ENCODE measurements around the gene PRKCB.
"Not testable (repeated sequence)": the region's sequence is repeated elsewhere in the genome, so short reads cannot be mapped to it uniquely, and the experiment has no call there.

PRKCB gene

DNA sequence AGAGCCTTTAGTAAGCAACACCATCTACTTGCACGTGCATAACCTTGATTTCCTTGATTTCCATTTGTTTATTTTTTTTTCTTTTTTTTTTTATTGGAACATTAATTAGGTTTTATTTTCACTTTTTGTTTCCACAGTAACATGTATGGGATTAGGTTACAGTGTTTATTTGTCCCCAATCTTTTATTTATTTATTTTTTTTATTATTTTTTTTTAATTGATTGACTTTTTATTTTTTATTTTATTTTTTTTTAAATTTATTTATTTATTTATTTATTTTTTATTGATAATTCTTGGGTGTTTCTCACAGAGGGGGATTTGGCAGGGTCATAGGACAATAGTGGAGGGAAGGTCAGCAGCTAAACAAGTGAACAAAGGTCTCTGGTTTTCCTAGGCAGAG is 272.3 kb downstream of the PRKCB start:
- not testable (repeated sequence) for DNase-seq

DNA sequence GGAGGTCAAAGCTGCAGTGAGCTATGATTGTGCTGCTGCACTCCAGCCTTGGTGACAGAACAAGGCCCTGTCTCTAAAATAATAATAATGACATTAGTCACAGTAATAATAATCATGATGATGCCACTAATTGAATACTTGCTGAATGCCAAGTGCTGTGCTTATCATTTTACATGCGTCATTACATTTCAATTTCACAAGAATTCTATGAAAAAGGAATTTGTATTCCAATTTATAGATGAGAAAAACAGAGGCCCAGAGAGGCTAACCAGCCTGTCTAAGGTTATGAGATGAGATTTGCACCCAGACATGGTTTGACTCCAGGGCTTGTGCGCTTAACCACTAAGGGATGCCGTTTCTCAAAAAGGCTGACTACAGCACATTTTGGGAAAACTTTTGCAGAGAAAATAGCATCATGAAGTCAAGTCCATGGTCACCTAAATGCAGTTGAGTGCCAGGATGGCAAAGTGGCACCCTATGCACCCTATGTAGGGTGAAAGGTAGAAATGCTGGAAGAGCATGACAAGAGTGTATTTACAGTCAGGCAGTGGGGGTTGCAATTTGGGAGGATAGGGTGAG is 276.0 kb downstream of the PRKCB start:
- DNase-seq: no peak

DNA sequence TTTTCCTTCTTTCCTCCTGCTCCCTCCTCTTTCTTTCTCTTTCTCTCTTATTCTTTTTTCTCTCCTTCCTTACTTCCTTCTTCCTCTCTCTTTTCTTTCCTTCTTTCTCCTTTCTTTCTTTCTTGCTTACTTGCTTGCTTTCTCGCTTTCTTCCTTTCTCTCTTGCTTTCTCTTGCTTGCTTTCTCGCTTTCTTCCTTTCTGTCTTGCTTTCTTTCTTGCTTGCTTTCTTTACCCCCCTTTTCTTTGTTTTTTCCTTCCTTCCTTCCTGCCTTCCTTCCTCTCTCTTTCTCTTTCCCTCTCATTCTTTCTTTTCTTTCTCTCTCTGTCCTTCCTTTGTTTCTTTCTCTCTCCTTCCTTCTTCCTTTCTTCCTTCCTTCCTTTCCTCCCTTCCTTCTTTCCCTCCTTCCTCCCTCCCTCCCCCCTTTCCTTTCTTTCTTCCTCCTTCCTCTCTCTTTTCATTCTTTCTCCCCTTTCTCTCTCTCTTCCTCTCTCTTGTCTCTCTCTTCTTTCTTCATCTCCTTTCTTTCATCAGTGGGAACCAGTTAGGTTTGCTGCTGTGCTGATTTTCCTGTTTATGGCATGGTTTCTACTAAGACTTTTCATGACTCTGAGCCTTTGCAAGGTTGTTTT is 277.4 kb downstream of the PRKCB start:
- DNase-seq: no peak

GRCh38 chr16:24114876-24115275 is 279.1 kb downstream of the PRKCB start:
- DNase-seq: no peak

DNA sequence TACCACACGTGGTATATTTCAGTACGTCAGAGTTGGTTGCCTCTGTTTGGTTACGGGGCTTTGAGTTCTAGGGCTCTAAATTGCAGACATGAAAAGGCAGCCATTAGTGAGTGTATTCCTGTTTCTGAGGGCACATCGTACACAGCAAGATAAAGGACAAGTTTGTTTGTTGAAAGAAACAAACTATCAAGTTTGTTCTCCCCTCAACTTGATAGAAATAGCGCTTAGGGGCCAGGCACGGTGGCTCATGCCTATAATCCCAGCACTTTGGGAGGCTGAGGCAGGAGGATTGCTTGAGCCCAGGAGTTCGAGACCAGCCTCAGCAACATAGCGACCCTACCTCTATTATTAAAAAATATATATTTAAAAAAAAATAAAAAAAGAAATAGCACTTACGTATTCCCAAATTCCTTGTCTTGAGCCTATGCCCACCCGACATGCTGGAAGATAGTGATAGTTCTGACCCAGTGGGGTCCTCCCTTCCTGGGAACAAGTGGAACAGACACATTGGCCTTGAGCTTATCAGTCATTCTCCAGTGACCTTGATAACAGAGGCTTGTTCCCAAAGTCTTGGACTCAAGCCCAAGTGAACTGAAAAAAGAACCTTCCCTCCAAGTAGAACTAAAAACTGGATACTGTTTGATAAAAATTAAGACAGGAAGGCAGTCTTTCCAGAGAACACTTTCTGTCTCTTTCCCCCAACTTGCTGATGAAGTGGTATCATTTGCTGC is 280.4 kb downstream of the PRKCB start:
- no peak for DNase-seq

GRCh38 chr16:24116989-24117388 is 281.2 kb downstream of the PRKCB start:
- DNase-seq: no peak

DNA sequence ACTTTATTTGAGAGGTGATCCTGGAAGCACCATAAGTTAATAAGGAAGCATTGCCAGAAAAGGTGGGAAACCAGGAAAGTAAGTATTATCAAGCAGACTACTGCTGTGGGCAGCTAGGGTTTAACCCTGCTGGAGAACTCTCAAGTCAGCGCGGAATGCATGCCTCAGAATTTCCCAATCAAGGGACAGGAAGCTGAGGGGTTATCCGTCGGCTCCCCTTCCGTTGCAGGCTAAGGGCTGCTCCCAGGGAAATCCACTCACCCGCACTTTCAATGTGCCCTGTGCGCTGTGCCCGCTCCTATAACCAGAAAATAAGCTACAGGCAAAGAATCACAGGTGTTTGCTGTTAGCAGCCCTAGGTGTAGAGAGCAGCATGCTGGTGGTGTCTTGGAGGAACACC is 281.9 kb downstream of the PRKCB start:
- no peak for DNase-seq

DNA sequence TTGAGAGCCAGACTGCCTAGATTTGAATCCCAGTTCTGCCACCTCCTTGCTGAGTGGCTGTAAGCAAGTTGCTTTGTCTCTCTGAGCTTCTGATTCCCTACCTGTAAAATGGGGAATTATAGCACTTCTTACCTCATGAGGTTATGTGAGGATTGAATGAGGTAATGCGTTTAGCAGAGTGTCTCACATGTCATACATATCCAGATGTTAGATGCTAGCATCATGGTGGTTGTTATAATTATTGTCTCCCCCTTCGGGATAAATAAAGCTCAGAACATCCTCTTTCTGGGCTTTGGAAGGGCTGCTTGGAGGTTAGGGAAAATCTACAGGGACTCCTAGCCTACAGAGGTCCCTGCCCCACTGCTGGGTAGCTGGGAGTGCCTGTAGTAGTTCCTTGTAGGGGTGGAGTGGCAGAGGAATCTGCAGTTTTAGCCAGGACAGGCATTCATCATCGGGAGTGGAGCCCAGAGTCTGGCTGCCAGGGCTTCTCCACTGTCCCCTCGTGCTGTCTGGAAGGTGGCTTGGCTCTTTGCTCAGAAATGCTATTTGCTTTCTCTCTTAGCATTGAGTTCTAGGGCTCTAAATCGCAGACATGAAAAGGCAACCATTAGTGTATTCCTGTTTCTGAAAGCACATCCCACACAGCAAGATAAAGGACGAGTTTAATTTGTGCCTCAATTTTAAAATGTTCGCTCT is 282.5 kb downstream of the PRKCB start:
- DNase-seq: no peak

- DNase-seq: no peak
Measured at GRCh38 chr16:24119807-24120206, 284.0 kb downstream of the PRKCB start.

DNA sequence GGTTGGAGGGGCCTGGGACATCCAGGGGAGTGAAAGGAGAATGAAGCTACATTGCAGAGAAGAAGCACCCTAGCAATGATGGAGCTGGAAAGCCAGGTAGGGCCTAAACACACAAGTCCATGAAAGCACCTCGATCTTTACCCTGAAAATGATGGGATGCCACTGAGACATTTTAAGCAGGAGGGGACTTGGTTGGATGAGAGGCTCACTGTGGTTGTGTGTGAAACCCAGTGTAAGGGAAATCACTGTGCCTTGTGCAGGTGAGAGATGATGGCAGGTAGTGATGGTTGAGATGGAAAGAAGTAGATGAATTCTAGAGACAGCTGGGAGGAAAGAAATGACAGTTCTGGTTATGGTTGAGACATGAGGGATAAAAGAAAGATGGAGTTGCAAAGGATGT is 287.5 kb downstream of the PRKCB start:
- DNase-seq: no peak

- DNase-seq: no peak
Measured at GRCh38 chr16:24124291-24124690, 288.5 kb downstream of the PRKCB start.

DNA sequence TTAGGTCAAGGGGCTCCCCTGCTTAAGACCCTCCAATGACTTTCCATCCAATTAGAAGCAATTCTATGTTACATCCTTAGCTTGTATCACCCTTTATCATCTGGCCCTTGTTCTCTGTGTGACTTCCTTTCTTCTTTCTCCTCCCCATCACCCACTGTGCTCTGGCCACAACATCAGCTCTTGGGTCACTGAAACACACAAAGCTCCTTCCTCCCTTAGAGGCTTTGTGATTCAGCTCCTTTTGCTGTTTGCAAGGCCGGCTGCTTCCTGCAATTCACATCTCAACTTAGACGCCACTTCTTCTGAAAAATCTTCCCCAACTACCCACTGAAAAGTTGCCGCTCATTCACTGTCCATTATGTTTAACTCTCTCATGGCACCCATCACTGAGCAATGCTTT is 289.4 kb downstream of the PRKCB start:
- no peak for DNase-seq

- DNase-seq: no peak
Measured at GRCh38 chr16:24129412-24129918, 293.7 kb downstream of the PRKCB start.

GRCh38 chr16:24130494-24131085 is 294.8 kb downstream of the PRKCB start:
- DNase-seq: no peak

- no peak for DNase-seq
Measured at GRCh38 chr16:24131294-24131693, 295.5 kb downstream of the PRKCB start.

DNA sequence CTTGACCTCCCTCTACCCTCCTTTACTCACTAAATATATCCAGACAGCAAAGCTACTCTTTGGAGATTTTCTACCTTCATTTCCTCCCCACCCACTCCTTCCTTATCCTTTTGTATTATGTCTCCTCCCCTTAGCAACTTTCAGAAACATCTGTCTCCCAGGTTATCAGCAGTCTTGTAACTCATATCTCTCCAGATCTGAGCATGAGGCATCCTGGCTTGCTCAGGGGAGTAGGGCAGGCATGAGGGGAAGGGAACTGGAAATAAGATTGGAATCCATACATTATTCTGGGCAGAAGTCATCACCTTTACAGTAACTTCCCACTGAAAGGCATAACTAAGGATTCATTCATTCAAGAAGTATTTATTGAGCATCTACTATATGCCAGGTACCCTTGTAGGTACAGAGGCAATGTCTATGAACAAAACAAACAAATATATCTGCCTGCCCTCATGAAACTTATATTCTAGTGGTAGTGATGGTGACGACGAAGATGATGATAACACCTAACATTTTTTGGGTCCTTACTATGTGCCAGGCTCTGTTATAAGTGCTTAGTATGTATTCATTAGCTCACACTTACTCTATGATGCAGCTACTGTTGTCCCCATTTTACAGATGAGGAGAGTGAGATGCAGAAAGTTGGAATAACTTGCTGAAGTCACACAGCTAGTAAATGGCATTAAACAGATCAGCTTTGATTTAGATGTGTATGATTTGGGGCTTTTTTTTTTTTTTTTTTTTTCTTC is 296.4 kb downstream of the PRKCB start:
- DNase-seq: no peak

- no peak for DNase-seq
Measured at GRCh38 chr16:24132797-24133155, 297.0 kb downstream of the PRKCB start.

DNA sequence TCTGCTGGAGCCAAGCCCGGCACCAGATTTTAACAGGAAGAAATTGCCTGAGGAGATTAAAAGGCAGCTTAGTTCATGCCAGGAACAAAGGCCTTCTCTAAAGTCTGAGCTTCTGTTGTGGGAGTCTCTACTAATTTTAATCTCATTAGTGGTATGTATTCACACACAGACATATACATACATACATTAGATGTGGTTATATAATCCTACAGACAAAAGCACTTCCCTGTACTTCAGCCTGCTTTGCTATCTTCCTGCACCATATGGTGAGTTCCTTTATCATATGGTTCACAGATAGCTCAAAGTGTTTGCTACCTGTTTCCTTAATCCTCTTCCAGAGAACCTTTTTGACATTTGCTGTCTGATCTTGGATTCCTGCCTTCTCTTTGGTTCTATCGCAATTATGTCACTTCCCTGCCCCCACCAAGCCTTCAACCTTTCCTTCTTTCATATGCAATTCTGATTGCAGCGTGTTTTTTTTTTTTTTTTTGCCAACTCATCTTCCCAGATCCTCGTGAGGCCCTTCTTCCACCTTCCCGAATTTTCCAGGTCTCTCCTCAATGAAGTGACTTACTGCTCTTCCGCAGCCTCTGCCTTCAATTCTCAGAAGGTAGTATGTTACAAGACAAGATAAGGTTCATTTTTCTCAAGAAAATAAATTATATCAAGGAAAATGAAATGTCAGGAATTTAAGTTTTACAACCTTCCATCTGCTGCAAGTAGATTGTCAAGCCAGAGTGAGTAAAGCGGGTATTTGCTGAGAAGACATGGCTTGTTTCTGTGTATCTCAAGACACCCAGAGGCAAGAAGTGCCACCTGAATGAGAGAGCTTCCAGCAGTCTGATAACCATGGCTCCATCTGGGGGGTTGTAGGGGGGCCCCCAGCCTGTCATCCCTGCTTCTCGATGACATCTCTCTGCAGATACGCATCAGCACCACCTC is 300.1 kb downstream of the PRKCB start:
- DNase-seq: no peak

DNA sequence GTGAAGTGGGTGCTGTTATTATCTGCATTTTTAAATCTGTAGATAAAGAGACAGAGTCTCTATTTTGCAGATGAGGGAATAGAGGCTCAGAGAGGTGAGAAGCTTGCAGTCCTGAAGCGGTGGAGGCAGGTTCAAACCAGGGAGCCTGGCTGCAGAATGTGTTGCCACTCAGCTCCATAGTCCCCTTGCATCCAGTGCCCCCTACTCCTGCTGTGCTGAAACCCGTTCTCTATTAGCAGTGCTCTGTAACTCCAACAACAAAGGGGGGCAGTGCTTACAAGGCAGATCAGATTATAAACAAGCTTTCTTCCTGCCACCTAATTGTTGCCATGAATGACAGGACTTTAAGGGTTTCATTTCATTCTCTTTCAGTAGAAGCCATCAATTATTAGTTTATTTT is 302.2 kb downstream of the PRKCB start:
- no peak for DNase-seq

- no peak for DNase-seq
Measured at GRCh38 chr16:24138575-24138974, 302.8 kb downstream of the PRKCB start.

DNA sequence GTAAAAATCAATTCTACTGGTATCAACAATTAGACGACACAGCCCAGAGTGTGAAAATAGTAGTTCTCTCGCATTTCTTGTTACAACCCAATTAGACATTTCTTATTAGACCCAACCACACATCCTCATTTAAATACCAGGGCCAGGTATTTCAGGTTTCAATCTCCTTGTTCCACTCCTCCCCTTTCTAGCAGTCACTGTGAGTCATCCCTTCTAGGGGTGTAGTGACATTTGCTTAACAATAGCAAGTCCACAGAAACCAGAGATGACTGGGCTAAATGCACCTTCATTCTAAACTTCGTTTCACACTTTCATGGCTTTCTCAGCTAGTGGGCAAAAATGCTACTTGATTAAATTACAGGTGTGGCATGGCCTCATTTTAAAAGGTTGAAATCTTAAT is 303.5 kb downstream of the PRKCB start:
- no peak for DNase-seq

Measured in AML-193 (cell line).